Measurements from ENCODE around the gene JAKMIP3.

GRCh38 chr10:132043861-132044695 lies 21.7 kb upstream of the JAKMIP3 start:
- TF ChIP-seq CTCF (IDR thresholded peaks at IDR 0.05) (no peak), POLR2A (IDR thresholded peaks at IDR 0.05) (no peak)

Data from esophagus squamous epithelium (tissue), 4 donors.